Fibroblast of mammary gland (primary cell): ENCODE data around the gene NCAN.
"Not testable (repeated sequence)": the region's sequence is repeated elsewhere in the genome, so short reads cannot be mapped to it uniquely, and the experiment has no call there.

ENCODE experiments used
- DNase-seq: peaks from one replicate; pipeline ENCODE4 v3.0.0-alpha.2; 2010; ENCODE audit warnings: low read depth
- H3K4me3 ChIP-seq: 2 replicates; pipeline ENCODE4 v1.5.1; 2011; ENCODE audit warnings: low read depth, mild to moderate bottlenecking, low read length, moderate library complexity; ENCODE audit not compliant: control insufficient read depth
- CTCF ChIP-seq: conservative IDR thresholded peaks from 2 replicates; pipeline ENCODE4 v1.5.1; 2011; ENCODE audit warnings: low read depth, low read length, inconsistent platforms; ENCODE audit not compliant: control insufficient read depth, insufficient read depth

The NCAN gene

GRCh38 chr19:19236173-19236572 is 24.4 kb downstream of the NCAN start:
- TF ChIP-seq CTCF = no peak
- no peak for DNase-seq
- H3K4me3 ChIP-seq = no peak overlapping the region

GRCh38 chr19:19238126-19238894 is 26.6 kb downstream of the NCAN start:
- TF ChIP-seq CTCF = no peak
- no peak for DNase-seq
- H3K4me3 ChIP-seq = no peak overlapping the region

- no peak overlapping the region for H3K4me3 ChIP-seq
- no peak for TF ChIP-seq CTCF
- no peak for DNase-seq
Observed at GRCh38 chr19:19239675-19240074, 27.9 kb downstream of the NCAN start.

GRCh38 chr19:19240476-19240875 is 28.7 kb downstream of the NCAN start:
- TF ChIP-seq CTCF = no peak
- no peak overlapping the region for H3K4me3 ChIP-seq
- no peak for DNase-seq

GRCh38 chr19:19250196-19250801 is 38.5 kb downstream of the NCAN start:
- no peak overlapping the region for H3K4me3 ChIP-seq
- TF ChIP-seq CTCF = no peak
- DNase-seq = no peak

GRCh38 chr19:19253409-19253808 is 41.7 kb downstream of the NCAN start:
- not testable (repeated sequence) for H3K4me3 ChIP-seq, DNase-seq

- DNase-seq = no peak
- H3K4me3 ChIP-seq = no peak overlapping the region
- TF ChIP-seq CTCF = no peak
Observed at GRCh38 chr19:19256072-19256969, 44.6 kb downstream of the NCAN start.
